Erythroblast (primary cell): ENCODE data around the gene PPP1R12B.
"Not testable (repeated sequence)": the region's sequence is repeated elsewhere in the genome, so short reads cannot be mapped to it uniquely, and the experiment has no call there.

Source experiments
- GATA1 ChIP-seq: IDR thresholded peaks from 2 replicates; pipeline ENCODE4 v1.6.1; 2011; ENCODE audit warnings: low read depth, mild to moderate bottlenecking, control low read depth, low read length, moderate library complexity
- POLR2A ChIP-seq: IDR thresholded peaks from 2 replicates; pipeline ENCODE4 v1.6.1; 2011; ENCODE audit warnings: mild to moderate bottlenecking, low read length

GRCh38 chr1:202629257-202629811 is 280.8 kb downstream of the PPP1R12B start:
- TF ChIP-seq POLR2A, GATA1: not testable (repeated sequence)
